Left lung (tissue), 10 donors: ENCODE measurements around the gene HIBCH. TPM values are rescaled to one million over a fixed set of nuclear protein-coding genes. Genes with fewer than 3 reads are reported as not detected.
"Not testable (repeated sequence)": the region's sequence is repeated elsewhere in the genome, so short reads cannot be mapped to it uniquely, and the experiment has no call there.

Experiments
- ATAC-seq: fragments of 200-7000 bp; cut with Tn5 transposase; one replicate; pipeline ENCODE4 v1.9.1; 2020; ENCODE audit warnings: moderate library complexity
- DNase-seq, 4 donors: peaks; one replicate each; pipeline ENCODE4 v3.0.0-alpha.2; 2013 to 2020
- H3K27ac ChIP-seq, 2 donors: fragments of 200-600 bp; sonication (generic) in 1 of 2; one replicate each; pipeline versions ENCODE4 v1.5.0 to v1.8.0; 2020 to 2021
- H3K27me3 ChIP-seq, 2 donors: fragments of 200-600 bp; sonication (generic) in 1 of 2; one replicate each; pipeline versions ENCODE4 v1.5.0 to v1.8.0; 2020 to 2021
- H3K36me3 ChIP-seq, 2 donors: fragments of 200-600 bp; sonication (generic) in 1 of 2; one replicate each; pipeline versions ENCODE4 v1.5.0 to v1.8.0; 2020 to 2021
- H3K4me1 ChIP-seq, 2 donors: fragments of 200-600 bp; one replicate each; pipeline ENCODE4 v1.8.0; 2021
- H3K4me3 ChIP-seq, 2 donors: fragments of 200-600 bp; sonication (generic) in 1 of 2; one replicate each; pipeline versions ENCODE4 v1.5.0 to v1.8.0; 2020 to 2021; ENCODE audit warnings: mild to moderate bottlenecking in 1 of 2
- H3K9me3 ChIP-seq, 2 donors: fragments of 200-600 bp; sonication (generic) in 1 of 2; one replicate each; pipeline versions ENCODE4 v1.5.0 to v1.8.0; 2020 to 2021
- CTCF ChIP-seq, 2 donors: fragments of 200-600 bp; sonication (generic) in 1 of 2; IDR thresholded peaks; one replicate each; pipeline versions ENCODE4 v1.5.0 to v1.8.0; 2021; ENCODE audit warnings: antibody characterized with exemption in 2 of 2
- intact Hi-C, 2 donors: fragments of 100-400 bp; cut with DNase I; formaldehyde crosslinking; loops; one replicate each; pipeline versions ENCODE4 v1.11.2 to v1.14.2; 2022
- polyA plus RNA-seq, 6 donors: library from polyadenylated mRNA; unstranded; fragments of 120-200 nt; gene quantifications; one replicate each; pipeline ENCODE4 v1.2.1, GENCODE V29; 2013; ENCODE audit not compliant: insufficient read length in 6 of 6
- total RNA-seq, 2 donors: library from RNA; stranded (reverse); fragmentation: NEBNext Ultra II Directional; extraction: Animal tissue kit (Norgen Biotek cat#: 25700); gene quantifications; one replicate each; pipeline ENCODE4 v1.2.1, GENCODE V29; 2021
- donor health status: DM: no; HTN: yes; CAD: no.
- donor health status: DM: no; HTN: no; CAD: no.

HIBCH gene
- total and polyA plus RNA-seq, 8 donors, result 31.8 to 86.8 (median 71.9) TPM

GRCh38 chr2:190162851-190163250 lies 156.8 kb downstream of the HIBCH start:
- intact Hi-C loops, result no loop called here
- no peak for ATAC-seq

GRCh38 chr2:190159453-190159852 lies 160.2 kb downstream of the HIBCH start:
- no peak for DNase-seq
- peak; percentile 33 for ATAC-seq

More at GRCh38 chr2:190162851-190163250, 156.8 kb downstream of the HIBCH start:
- Histone ChIP-seq H3K36me3 (no peaks in the 10 kb centered on the region), H3K9me3 (no peaks in the 10 kb centered on the region), H3K27me3 (no peaks in the 10 kb centered on the region), H3K4me3 (no peak overlapping the region), H3K27ac (no peak overlapping the region), H3K4me1 (no peaks in the 10 kb centered on the region)
- no peak for DNase-seq
- no peak for TF ChIP-seq CTCF (IDR thresholded peaks at IDR 0.05)

GRCh38 chr2:190158798-190159434 lies 160.7 kb downstream of the HIBCH start:
- H3K27me3 ChIP-seq, result no peaks in the 10 kb centered on the region
- DNase-seq (no peak), ATAC-seq (no peak)
- H3K27ac ChIP-seq, result no peak overlapping the region
- TF ChIP-seq CTCF (IDR thresholded peaks at IDR 0.05), result no peak
- H3K36me3 ChIP-seq, result no peaks in the 10 kb centered on the region
- no peaks in the 10 kb centered on the region for H3K4me1 ChIP-seq
- no peak overlapping the region for H3K4me3 ChIP-seq
- intact Hi-C loops, result no loop called here
- no peaks in the 10 kb centered on the region for H3K9me3 ChIP-seq

More at GRCh38 chr2:190159453-190159852, 160.2 kb downstream of the HIBCH start:
- H3K9me3 ChIP-seq, result no peaks in the 10 kb centered on the region
- no peaks in the 10 kb centered on the region for H3K4me1 ChIP-seq
- no peak for TF ChIP-seq CTCF (IDR thresholded peaks at IDR 0.05)
- H3K27ac ChIP-seq, result no peak overlapping the region
- no peaks in the 10 kb centered on the region for H3K27me3 ChIP-seq
- H3K4me3 ChIP-seq, result no peak overlapping the region
- intact Hi-C loops, result no loop called here
- no peaks in the 10 kb centered on the region for H3K36me3 ChIP-seq

GRCh38 chr2:190157613-190158528 lies 161.8 kb downstream of the HIBCH start:
- H3K9me3 ChIP-seq, H3K4me1 ChIP-seq, H3K4me3 ChIP-seq, ATAC-seq, intact Hi-C loops, H3K27ac ChIP-seq, H3K36me3 ChIP-seq, DNase-seq, H3K27me3 ChIP-seq: not testable (repeated sequence)

- no peak overlapping the region for H3K4me3 ChIP-seq
- no peak for TF ChIP-seq CTCF (IDR thresholded peaks at IDR 0.05)
- no peaks in the 10 kb centered on the region for H3K27me3 ChIP-seq
- no peaks in the 10 kb centered on the region for H3K9me3 ChIP-seq
- intact Hi-C loops, result no loop called here
- no peaks in the 10 kb centered on the region for H3K36me3 ChIP-seq
- DNase-seq (no peak), ATAC-seq (no peak)
- no peaks in the 10 kb centered on the region for H3K4me1 ChIP-seq
- no peak overlapping the region for H3K27ac ChIP-seq
These were observed 163.0 kb downstream of the HIBCH start for GRCh38 chr2:190156530-190157212.

Other genes with a start within 250 kb of the HIBCH start
- 10 to 100 TPM; 21.0 to 25.0 TPM for gene INPP1, start 23.8 kb upstream of the HIBCH start, total RNA-seq
- 10 to 100 TPM; 25.3 to 35.2 (median 28.5) TPM for gene INPP1, start 23.8 kb upstream of the HIBCH start, polyA plus RNA-seq
- gene MFSD6, start 88.5 kb upstream of the HIBCH start, total RNA-seq, result 10 to 100 TPM; 38.2 to 46.6 TPM
- gene MFSD6, start 88.5 kb upstream of the HIBCH start, polyA plus RNA-seq, result 10 to 100 TPM; 21.5 to 25.1 (median 24.6) TPM
- 1 to 10 TPM; 8.1 to 9.3 TPM for gene NEMP2, start 214.9 kb upstream of the HIBCH start, total RNA-seq
- gene NEMP2, start 214.9 kb upstream of the HIBCH start, polyA plus RNA-seq, result 10 to 100 TPM; 10.2 to 22.8 (median 17.8) TPM